Tibial nerve (tissue), 4 donors: ENCODE measurements around the gene IL20RA. TPM values are rescaled to one million over a fixed set of nuclear protein-coding genes. Genes with fewer than 3 reads are reported as not detected.

Experiments
- DNase-seq, 2 donors: peaks; one replicate each; pipeline ENCODE4 v3.0.0-alpha.2; 2019; ENCODE audit warnings: low spot score in 2 of 2
- H3K27ac ChIP-seq, 4 donors: fragments of 200-600 bp; sonication (generic) in 3 of 4; one replicate each; pipeline ENCODE4 v1.5.1; 2017 to 2019; ENCODE audit warnings: mild to moderate bottlenecking in 1 of 4
- H3K27me3 ChIP-seq, 2 donors: fragments of 200-600 bp; sonication (generic) in 1 of 2; one replicate each; pipeline versions ENCODE4 v1.5.1 to v1.6.0; 2017 to 2019
- H3K36me3 ChIP-seq, 3 donors: fragments of 200-600 bp; sonication (generic); one replicate each; pipeline ENCODE4 v1.5.1; 2018 to 2019
- H3K4me1 ChIP-seq, 4 donors: fragments of 200-600 bp; sonication (generic) in 3 of 4; one replicate each; pipeline ENCODE4 v1.5.1; 2017 to 2019
- H3K4me3 ChIP-seq, 4 donors: fragments of 200-600 bp; sonication (generic) in 3 of 4; one replicate each; pipeline ENCODE4 v1.5.1; 2017 to 2019; ENCODE audit warnings: mild to moderate bottlenecking in 1 of 4, moderate library complexity in 1 of 4
- H3K9me3 ChIP-seq, 4 donors: fragments of 200-600 bp; sonication (generic) in 3 of 4; one replicate each; pipeline ENCODE4 v1.5.1; 2017 to 2019
- CTCF ChIP-seq, 5 experiments: fragments of 200-600 bp in 3 of 5; fragments of 450-650 bp in 2 of 5; sonication (generic) in 3 of 5; IDR thresholded peaks; one replicate each; pipeline ENCODE4 v1.5.1; 2016 to 2019; ENCODE audit warnings: antibody characterized with exemption in 5 of 5, mild to moderate bottlenecking in 3 of 5, moderate library complexity in 2 of 5
- EP300 ChIP-seq, 2 donors: sonication (generic); formaldehyde crosslinking; IDR thresholded peaks; one replicate each; pipeline ENCODE4 v1.6.1; 2017; ENCODE audit warnings: antibody characterized with exemption in 2 of 2, mild to moderate bottlenecking in 1 of 2
- POLR2A ChIP-seq, 2 donors: fragments of 450-650 bp; IDR thresholded peaks; one replicate each; pipeline ENCODE4 v1.6.1; 2017; ENCODE audit warnings: antibody characterized with exemption in 2 of 2, mild to moderate bottlenecking in 2 of 2, moderate library complexity in 2 of 2
- WGBS, 2 donors: methylation state at CpG; one replicate each; pipeline ENCODE4 v1.1.5; 2018; 5-methylcytosine and 5-hydroxymethylcytosine counted together
- total RNA-seq, 4 donors: library from RNA; depleted of rRNA; stranded (reverse); fragments of >200 nt; gene quantifications; one replicate each; pipeline ENCODE4 v1.1.0, GENCODE V29; 2016

IL20RA gene
- total RNA-seq, 4 donors from 2014 or later: 0.60 to 6.3 (median 2.8) TPM

GRCh38 chr6:137056121-137056880 lies 11.5 kb upstream of the IL20RA start:
- no peak overlapping the region for H3K27ac ChIP-seq
- no peaks in the 10 kb centered on the region for H3K4me1 ChIP-seq
- no peak overlapping the region for H3K4me3 ChIP-seq
- WGBS, 2 donors: 78% methylated on average over 3 of the region's 3 CpGs
- H3K36me3 ChIP-seq: no peaks in the 10 kb centered on the region
- no peaks in the 10 kb centered on the region for H3K9me3 ChIP-seq
- TF ChIP-seq CTCF (IDR thresholded peaks at IDR 0.05): no peak
- TF ChIP-seq EP300 (IDR thresholded peaks at IDR 0.05): no peak
- no peak for TF ChIP-seq POLR2A (IDR thresholded peaks at IDR 0.05)
- DNase-seq: no peak
- H3K27me3 ChIP-seq: no peaks in the 10 kb centered on the region

GRCh38 chr6:137051790-137052472 lies 7.2 kb upstream of the IL20RA start:
- Histone ChIP-seq H3K4me1 (no peaks in the 10 kb centered on the region), H3K27ac (no peak overlapping the region), H3K4me3 (no peak overlapping the region), H3K27me3 (peaks cover 0 to 11% of the 10 kb centered on the region in 2 donors), H3K9me3 (no peaks in the 10 kb centered on the region), H3K36me3 (no peaks in the 10 kb centered on the region)
- TF ChIP-seq POLR2A (IDR thresholded peaks at IDR 0.05): no peak
- TF ChIP-seq EP300 (IDR thresholded peaks at IDR 0.05): no peak
- no peak for TF ChIP-seq CTCF (IDR thresholded peaks at IDR 0.05)
- no peak for DNase-seq
- WGBS, 2 donors: 84 to 85% methylated on average over 3 of the region's 3 CpGs

GRCh38 chr6:137049095-137049494 lies 4.3 kb upstream of the IL20RA start:
- Histone ChIP-seq H3K4me1 (peaks cover 0 to 6% (median 0%) of the 10 kb centered on the region in 4 donors), H3K4me3 (no peak overlapping the region), H3K36me3 (no peaks in the 10 kb centered on the region), H3K27me3 (peaks cover 0 to 14% of the 10 kb centered on the region in 2 donors), H3K27ac (no peak overlapping the region), H3K9me3 (no peaks in the 10 kb centered on the region)
- TF ChIP-seq POLR2A (IDR thresholded peaks at IDR 0.05) (no peak), CTCF (IDR thresholded peaks at IDR 0.05) (no peak), EP300 (IDR thresholded peaks at IDR 0.05) (no peak)
- WGBS, 2 donors: 46 to 47% methylated on average over 2 of the region's 2 CpGs
- DNase-seq: no peak

GRCh38 chr6:137046871-137047412 lies 2.2 kb upstream of the IL20RA start:
- Histone ChIP-seq H3K36me3 (no peaks in the 10 kb centered on the region), H3K4me1 (peaks cover 0 to 9% (median 0%) of the 10 kb centered on the region in 4 donors), H3K9me3 (no peaks in the 10 kb centered on the region), H3K27me3 (peaks cover 0 to 29% of the 10 kb centered on the region in 2 donors), H3K4me3 (no peak overlapping the region), H3K27ac (no peak overlapping the region)
- no peak for DNase-seq
- WGBS, 2 donors: 66 to 76% methylated on average over 5 of the region's 5 CpGs
- TF ChIP-seq POLR2A (IDR thresholded peaks at IDR 0.05): no peak
- TF ChIP-seq EP300 (IDR thresholded peaks at IDR 0.05): no peak
- TF ChIP-seq CTCF (IDR thresholded peaks at IDR 0.05): no peak
